HG02623 (cell line): ENCODE measurements around the gene SLC25A13.

Experiments used
- ATAC-seq: cut with Tn5 transposase; IDR thresholded peaks from one replicate; pipeline ENCODE4 v1.9.1; 2021; ENCODE audit warnings: moderate library complexity; ENCODE audit not compliant: unreplicated experiment

The SLC25A13 gene

GRCh38 chr7:96244244-96244991 lies 77.5 kb downstream of the SLC25A13 start:
- ATAC-seq: no peak

GRCh38 chr7:96243241-96243640 lies 78.7 kb downstream of the SLC25A13 start:
- ATAC-seq: no peak

GRCh38 chr7:96241855-96242254 lies 80.0 kb downstream of the SLC25A13 start:
- no peak for ATAC-seq

GRCh38 chr7:96238976-96239766 lies 82.7 kb downstream of the SLC25A13 start:
- no peak for ATAC-seq

- no peak for ATAC-seq
Observed at GRCh38 chr7:96238474-96238873, 83.4 kb downstream of the SLC25A13 start.

GRCh38 chr7:96237040-96237439 lies 84.9 kb downstream of the SLC25A13 start:
- no peak for ATAC-seq

- no peak for ATAC-seq
Observed at GRCh38 chr7:96236198-96237039, 85.5 kb downstream of the SLC25A13 start.

- ATAC-seq: no peak
Observed at GRCh38 chr7:96235281-96235680, 86.6 kb downstream of the SLC25A13 start.

GRCh38 chr7:96233528-96234154 lies 88.3 kb downstream of the SLC25A13 start:
- no peak for ATAC-seq

- no peak for ATAC-seq
Observed at GRCh38 chr7:96233084-96233483, 88.8 kb downstream of the SLC25A13 start.

GRCh38 chr7:96228760-96229159 lies 93.1 kb downstream of the SLC25A13 start:
- ATAC-seq: no peak

GRCh38 chr7:96225251-96225650 lies 96.6 kb downstream of the SLC25A13 start:
- no peak for ATAC-seq

GRCh38 chr7:96224685-96225084 lies 97.2 kb downstream of the SLC25A13 start:
- ATAC-seq: no peak

- no peak for ATAC-seq
Observed at GRCh38 chr7:96224073-96224472, 97.8 kb downstream of the SLC25A13 start.

GRCh38 chr7:96221888-96222287 lies 100.0 kb downstream of the SLC25A13 start:
- ATAC-seq: no peak

GRCh38 chr7:96219378-96220130 lies 102.3 kb downstream of the SLC25A13 start:
- ATAC-seq: no peak

GRCh38 chr7:96218664-96219243 lies 103.1 kb downstream of the SLC25A13 start:
- no peak for ATAC-seq

- ATAC-seq: no peak
Observed at GRCh38 chr7:96217147-96217546, 104.8 kb downstream of the SLC25A13 start.

GRCh38 chr7:96216373-96216772 lies 105.5 kb downstream of the SLC25A13 start:
- no peak for ATAC-seq

GRCh38 chr7:96212474-96212873 lies 109.4 kb downstream of the SLC25A13 start:
- ATAC-seq: no peak
